NCI-H128 (cell line): ENCODE data around the gene SPARC.
"Not testable (repeated sequence)": the region's sequence is repeated elsewhere in the genome, so short reads cannot be mapped to it uniquely, and the experiment has no call there.

Source experiments
- DNase-seq: peaks from one replicate; lab custom pipeline; 2025; ENCODE audit not compliant: unreplicated experiment; lab: John Stamatoyannopoulos, UW

SPARC gene

DNA sequence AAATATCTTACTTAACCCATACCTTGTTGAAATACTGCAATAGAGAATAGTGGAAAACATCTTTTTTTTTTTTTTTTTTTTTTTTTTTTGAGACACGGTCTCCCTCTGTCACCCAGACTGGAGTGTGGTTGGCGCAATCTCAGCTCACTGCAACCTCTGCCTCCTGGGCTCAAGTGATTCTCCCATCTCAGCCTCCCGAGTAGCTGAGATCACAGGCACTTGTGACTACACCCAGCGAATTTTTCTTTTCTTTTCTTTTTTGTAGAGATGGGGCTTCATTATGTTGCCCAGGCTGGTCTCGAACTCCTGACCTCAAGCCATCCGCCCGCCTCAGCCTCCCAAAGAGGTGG, 6.6 kb downstream of the SPARC start:
- DNase-seq: not testable (repeated sequence)

DNA sequence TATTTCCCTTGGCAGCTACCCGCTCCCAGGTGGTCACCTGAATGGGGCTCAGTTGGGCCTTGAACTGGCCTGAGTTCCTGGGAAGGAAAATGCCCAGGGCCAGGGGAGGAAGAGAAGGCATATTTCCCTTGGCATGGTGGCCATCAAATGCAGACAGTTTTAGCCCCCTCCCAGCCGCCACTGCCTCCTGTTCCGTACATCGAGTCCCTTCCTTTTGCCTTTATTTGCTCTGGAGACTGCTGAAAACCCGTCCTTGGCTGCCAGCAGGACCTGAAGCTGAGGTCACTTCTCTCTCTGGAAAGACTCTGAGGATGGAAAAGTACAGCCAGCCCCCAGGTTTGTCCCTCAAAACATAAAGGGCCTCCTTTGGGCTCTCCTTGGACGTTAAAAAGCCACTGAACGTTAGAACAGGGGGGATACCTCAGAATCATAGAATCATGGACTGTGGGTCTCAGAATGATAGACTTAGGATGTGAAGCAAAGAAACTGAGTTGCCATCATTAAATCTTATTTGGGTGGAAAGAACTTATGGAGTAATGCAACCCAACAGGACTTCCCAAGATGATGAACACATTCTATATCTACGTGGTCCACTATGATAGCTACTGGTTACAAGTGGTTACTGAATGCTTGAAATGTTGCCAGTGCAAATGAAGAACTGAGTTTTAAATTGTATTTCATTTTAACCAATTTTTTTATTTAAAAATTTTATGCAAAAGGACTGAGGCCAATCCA, 7.1 kb downstream of the SPARC start:
- no peak for DNase-seq

DNA sequence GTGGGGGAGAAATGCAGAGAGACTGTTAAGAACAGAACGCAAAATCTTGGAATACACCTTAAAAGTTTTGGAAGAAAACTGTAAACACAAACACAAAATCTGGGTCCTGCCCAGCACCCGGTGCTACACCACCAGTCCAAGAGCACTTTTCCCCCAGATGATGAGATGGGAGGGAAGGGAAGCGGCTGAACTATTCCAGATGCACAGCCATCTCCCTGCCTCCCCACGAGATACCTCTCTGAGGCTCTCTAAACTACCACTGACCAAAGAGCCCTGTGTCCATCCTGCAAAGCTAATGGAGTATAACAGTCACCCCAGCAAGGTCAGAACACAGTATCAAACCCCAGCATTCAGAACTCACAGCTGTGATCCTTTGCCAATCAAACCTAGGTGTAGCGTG, 8.0 kb downstream of the SPARC start:
- DNase-seq: no peak

DNA sequence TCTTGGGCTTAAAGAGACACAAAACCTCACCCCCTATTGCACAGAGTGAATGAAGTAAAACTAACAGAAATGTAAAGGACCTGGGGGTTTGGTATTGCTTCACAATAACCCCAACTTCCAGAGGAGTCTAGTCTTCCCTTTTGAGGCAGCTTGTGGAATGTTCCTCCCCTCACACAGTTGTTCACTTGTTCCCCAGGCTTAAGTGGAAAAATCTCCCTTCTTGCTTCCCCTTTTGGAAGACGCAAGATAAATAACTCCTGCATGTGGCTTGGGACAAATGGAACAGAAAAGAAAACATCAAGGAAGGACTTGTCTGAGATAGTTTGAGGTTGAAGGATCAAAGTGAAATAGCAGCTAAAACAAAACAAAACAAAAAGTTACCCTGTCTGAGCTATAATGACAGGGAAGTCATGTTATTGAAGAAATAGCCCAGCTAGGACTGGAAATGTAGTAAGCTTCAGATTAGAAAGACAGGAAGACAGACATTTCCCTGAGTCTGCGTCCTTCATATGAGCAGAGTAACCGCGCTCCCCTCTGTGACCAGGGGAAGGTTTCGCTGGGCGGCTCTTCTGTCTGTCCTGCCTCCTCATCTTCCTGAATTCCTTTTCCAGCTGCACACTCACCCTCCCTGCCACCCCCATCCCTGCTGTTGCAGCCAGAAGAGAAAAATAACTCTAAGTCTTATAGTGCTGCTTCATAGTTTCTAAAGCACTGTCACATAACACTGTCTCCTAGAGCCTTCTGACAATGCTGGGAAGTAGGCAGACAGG, 8.8 kb downstream of the SPARC start:
- no peak for DNase-seq

GRCh38 chr5:151676719-151677118, 10.0 kb downstream of the SPARC start:
- no peak for DNase-seq

DNA sequence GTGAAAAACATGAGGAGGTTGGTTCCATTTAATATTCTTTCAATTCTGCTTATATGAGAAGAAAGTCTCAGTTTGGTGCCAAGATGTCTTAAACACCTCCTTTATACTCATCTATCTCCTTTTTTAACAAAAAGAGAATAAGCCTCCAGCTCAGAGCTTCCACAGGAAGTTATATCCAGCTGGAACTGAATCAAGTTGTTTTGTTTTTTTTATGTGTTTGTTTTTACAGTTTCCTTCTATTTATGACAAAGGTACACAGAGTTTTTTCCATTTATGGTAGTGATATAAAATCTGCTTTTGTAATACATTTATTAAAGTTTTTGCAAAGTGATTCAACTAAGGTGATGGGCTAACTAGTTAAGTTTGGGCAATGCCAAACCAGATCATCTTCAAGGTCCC, 10.4 kb downstream of the SPARC start:
- DNase-seq: no peak

- DNase-seq: no peak
Measured at GRCh38 chr5:151675611-151676313, 11.0 kb downstream of the SPARC start.

DNA sequence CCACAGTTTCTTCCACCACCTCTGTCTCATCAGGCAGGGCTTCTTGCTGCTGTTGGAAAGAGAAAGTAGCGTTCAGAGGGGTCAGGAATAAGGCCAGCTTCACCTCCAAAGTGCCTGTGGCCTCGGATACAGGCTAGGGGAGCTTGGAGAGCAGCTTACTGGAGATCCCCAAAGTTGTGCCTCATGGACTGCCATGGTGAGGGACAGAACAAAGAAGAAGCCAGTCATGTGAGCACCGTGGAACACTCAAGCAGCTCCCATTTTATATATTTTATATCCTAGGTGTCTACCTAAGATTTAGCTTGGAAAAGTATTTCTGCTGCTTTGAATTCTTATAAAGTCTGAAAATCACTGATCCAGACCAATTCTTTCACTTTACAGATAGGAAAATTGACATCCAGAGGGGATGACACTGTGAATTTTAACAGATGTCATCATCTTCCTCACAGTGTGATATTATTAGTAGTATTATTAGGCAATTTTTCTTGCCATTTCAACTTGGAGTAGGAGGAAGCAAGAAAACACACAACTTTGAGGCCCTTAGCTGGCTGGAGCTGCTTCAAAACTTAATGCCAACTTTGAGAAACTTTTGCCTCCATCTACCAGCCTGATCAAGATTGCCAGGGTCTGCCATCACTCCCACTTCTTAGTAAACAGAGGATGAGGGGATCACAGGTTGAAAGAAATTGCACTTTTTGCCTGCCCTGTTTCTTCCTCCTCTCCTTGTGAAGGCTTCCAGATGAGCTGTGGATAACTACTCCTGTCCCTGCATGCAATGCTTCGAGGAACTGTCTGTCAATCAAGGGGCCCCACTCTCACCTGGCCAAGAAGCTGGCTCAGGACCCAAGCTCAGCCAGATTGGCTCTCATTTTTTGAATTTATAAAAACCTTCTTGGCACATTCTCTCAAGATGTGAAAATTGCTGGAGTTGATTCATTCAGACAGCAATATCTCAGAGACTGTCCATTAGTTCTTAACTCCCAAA, 11.8 kb downstream of the SPARC start:
- no peak for DNase-seq

DNA sequence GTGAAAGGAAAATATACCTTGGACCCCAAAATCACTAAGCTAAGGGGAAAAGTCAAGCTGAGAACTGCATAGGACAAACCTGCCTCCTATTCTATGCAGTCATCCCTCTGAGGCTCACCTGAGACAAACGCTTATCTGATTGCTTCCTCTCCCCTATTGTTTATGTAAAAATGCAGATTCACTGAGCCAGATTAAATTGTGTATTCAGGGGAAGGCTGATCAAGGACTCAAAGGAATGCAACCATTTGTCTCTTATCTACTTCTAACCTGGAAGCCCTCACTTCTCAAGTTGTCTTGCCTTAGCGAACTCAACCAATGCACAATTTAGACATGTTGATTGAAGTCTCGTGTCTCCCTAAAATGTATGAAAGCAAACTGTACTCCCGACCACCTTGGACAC, 13.3 kb downstream of the SPARC start:
- DNase-seq: no peak

DNA sequence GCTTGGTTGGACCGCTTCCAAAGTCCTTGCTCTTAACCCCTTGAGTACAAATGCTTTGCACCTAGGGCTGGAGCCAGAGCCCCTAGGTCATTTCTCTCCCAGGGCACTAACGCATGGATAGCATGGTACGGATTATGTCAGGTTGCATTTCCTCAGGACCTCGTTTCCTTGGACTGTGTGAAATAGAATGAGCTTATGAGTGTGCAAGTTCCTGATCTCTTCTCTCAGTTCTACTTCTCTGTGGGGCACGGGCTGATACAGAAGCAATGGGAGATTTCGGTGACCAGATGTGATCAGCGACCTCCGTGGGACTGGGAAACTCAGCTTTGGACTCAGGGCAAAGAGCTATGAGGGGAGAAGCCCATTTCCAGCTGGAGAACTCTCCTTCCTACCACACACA, 14.2 kb downstream of the SPARC start:
- DNase-seq: no peak

GRCh38 chr5:151671950-151672349, 14.8 kb downstream of the SPARC start:
- no peak for DNase-seq

DNA sequence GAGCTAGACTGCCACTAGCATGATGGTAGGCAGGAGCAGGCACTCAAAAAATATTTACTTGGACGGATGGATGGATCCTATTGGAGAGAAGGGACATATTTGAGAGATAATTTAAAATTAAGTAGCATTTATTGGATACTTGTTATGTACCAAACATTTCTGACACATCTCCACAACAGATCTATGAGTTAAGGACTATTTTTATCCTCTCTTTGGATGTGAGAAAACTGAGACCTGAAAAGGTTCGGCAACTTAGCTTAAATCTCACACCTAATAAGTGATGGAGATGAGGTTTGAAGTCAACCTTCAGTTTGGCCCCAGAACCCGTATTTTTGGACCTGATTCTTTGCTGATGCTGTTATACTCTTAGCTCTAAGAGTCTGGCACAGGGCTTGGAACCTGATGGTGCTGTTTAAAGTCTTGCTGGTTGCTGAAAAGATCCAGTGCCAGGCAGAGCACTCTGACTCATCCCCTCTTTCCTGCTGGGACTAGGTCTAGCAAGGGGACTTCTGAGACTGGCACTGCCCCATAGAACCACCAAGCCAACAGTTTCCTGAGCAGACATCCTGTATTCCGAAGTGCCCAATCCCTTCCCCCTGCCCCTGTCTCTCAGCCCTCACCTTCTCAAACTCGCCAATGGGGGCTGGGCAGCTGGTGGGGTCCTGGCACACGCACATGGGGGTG, 15.6 kb downstream of the SPARC start:
- no peak for DNase-seq

- DNase-seq: no peak
Measured at GRCh38 chr5:151670083-151670686, 16.5 kb downstream of the SPARC start.

DNA sequence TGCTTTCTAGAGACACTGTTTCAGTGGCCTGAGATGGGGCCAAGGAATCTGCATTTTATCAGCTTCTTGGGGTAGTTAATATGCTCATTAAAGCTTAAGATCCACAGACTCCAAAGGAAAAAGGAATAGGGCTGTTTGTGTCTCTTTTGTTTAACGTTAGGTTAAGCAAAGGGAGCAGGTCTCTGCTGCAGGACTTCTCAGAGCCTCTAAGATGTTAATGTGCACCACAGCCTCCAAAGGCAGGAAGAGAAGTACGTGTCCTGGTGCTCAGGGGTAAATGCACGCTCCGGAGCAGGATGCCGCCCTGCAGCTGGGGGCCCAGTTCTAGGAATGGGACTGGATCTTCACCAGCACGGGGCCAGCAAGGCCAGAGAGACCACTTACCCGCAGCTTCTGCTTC, 19.6 kb downstream of the SPARC start:
- no peak for DNase-seq

DNA sequence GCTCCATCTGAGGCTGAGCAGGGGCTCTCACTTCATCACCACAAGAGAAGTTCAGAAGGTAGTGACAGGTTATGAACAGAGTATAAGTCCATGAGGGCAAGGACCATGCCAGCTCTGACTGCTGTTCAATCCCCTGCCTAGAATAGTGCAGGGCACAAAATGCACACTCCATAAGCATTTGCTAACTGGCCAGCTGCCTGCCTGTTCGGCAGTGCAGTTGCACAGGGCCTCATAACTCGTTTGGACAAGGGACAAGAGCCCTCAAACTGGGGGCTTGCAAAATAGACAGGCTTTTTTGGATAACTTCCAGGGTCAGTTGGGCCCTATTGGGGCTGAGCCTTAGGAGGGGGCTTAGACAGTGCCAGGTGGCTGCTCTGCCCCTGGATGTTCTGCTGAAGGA, 21.1 kb downstream of the SPARC start:
- DNase-seq: no peak

GRCh38 chr5:151664694-151665585, 21.8 kb downstream of the SPARC start:
- DNase-seq: no peak

GRCh38 chr5:151663617-151664293, 23.0 kb downstream of the SPARC start:
- no peak for DNase-seq

- no peak for DNase-seq
Measured at GRCh38 chr5:151662805-151663204, 23.9 kb downstream of the SPARC start.
